Nephron (organoid): ENCODE data around the gene BHLHE23.

Experiments used
- H3K27ac Mint-ChIP-seq, 3 experiments: 2 replicates each; pipeline ENCODE4 v1.8.0; 2020; ENCODE audit warnings: mixed read lengths in 3 of 3, mild to moderate bottlenecking in 2 of 3, moderate library complexity in 1 of 3
- H3K27me3 Mint-ChIP-seq: 2 replicates; pipeline ENCODE4 v1.8.0; 2021; ENCODE audit warnings: low read depth, mild to moderate bottlenecking, moderate library complexity, mixed read lengths
- H3K36me3 Mint-ChIP-seq: 2 replicates; pipeline ENCODE4 v1.8.0; 2020; ENCODE audit warnings: low read depth, mixed read lengths
- H3K4me1 Mint-ChIP-seq: 2 replicates; pipeline ENCODE4 v1.8.0; 2020; ENCODE audit warnings: mixed read lengths
- H3K4me3 Mint-ChIP-seq, 3 experiments: 2 replicates each; pipeline ENCODE4 v1.8.0; 2020; ENCODE audit warnings: mild to moderate bottlenecking in 3 of 3, mixed read lengths in 3 of 3, moderate library complexity in 2 of 3
- H3K9me3 Mint-ChIP-seq: 2 replicates; pipeline ENCODE4 v1.8.0; 2020; ENCODE audit warnings: mixed read lengths
- TF ChIP-seq, protein P1 (sequence below), 3 experiments: fragments of 200-600 bp; sonication (generic); IDR thresholded peaks; one replicate each; pipeline ENCODE4 v1.5.0; 2021; ENCODE audit warnings: antibody characterized with exemption in 3 of 3; ENCODE audit not compliant: unreplicated experiment in 3 of 3

The BHLHE23 gene

DNA sequence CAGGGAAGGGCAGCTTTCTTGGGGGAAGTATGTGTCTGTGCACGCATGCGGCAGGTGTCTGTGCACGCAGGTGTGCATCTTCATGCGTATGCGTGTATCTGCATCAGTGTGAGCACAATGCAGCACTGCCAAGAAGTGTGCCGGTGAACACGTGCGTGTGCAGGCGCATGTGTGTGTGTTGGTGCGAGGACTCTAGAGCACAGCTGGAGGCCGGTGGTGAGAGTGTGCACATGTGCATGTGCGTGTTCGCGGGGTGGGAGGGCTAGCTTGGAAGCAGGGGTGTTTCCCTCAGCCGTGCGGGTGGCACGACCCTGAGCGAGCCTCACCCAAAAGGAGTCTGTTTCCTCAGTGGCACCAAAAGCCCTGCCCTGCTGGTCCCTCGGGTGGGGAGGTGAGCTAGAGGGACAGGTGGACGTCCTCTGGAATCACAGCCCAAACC, 46.7 kb downstream of the BHLHE23 start:
- no peaks in the 10 kb centered on the region for H3K9me3 Mint-ChIP-seq
- no peak overlapping the region for H3K4me3 Mint-ChIP-seq
- TF ChIP-seq, protein P1, sequence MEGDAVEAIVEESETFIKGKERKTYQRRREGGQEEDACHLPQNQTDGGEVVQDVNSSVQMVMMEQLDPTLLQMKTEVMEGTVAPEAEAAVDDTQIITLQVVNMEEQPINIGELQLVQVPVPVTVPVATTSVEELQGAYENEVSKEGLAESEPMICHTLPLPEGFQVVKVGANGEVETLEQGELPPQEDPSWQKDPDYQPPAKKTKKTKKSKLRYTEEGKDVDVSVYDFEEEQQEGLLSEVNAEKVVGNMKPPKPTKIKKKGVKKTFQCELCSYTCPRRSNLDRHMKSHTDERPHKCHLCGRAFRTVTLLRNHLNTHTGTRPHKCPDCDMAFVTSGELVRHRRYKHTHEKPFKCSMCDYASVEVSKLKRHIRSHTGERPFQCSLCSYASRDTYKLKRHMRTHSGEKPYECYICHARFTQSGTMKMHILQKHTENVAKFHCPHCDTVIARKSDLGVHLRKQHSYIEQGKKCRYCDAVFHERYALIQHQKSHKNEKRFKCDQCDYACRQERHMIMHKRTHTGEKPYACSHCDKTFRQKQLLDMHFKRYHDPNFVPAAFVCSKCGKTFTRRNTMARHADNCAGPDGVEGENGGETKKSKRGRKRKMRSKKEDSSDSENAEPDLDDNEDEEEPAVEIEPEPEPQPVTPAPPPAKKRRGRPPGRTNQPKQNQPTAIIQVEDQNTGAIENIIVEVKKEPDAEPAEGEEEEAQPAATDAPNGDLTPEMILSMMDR (IDR thresholded peaks at IDR 0.05; ENCODE audit: unreplicated experiment in 3 of 3): no peak
- no peaks in the 10 kb centered on the region for H3K36me3 Mint-ChIP-seq
- H3K4me1 Mint-ChIP-seq: no peaks in the 10 kb centered on the region
- H3K27me3 Mint-ChIP-seq: peaks cover 7% of the 10 kb centered on the region
- no peak overlapping the region for H3K27ac Mint-ChIP-seq

DNA sequence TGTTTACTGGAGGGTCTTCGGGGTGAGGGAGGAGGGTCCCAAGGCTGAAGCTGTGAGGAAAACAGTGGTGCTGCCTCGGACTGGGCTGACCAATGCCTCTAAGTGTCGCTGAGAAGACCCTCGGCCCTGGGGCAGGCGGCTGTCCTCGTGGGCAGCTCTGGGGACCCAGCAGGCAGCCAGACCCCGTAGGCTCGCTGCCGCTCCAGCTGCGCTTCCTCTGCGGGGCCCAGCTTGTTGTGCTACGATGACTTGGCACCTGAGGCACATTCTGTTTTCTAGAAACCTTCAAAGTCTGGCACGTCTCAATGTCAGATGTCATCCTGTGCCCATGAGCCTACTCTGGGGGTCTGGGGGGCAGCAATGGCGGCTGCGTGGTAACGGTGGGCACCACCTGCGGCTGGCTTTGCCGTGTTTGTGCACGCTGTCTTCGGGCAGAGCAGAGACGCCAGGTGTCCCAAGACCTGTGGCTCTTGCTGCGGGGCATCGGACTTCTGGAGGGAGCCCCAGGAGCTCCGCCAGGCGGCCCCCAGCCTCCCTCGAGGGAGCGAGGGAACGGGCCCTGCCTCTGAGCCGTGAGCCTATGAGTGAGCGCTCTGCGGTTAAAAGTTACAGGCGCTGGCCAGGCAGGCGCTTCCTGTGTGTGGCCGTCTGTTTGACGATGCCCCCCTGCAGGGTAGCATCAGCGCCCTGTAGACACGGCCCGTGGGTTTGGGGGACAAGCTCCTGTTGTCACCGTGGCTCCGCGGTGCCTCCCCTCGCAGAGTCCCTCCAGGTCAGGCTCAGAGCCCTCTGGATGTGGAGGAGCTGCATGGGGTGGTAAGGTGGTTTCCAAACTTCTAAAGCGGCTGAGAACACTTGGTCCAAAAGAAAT, 47.4 kb downstream of the BHLHE23 start:
- no peak overlapping the region for H3K27ac Mint-ChIP-seq
- no peaks in the 10 kb centered on the region for H3K36me3 Mint-ChIP-seq
- H3K4me3 Mint-ChIP-seq: no peak overlapping the region
- H3K27me3 Mint-ChIP-seq: peaks cover 7% of the 10 kb centered on the region
- TF ChIP-seq, protein P1 (IDR thresholded peaks at IDR 0.05; ENCODE audit: unreplicated experiment in 3 of 3): no peak
- peaks cover 2% of the 10 kb centered on the region for H3K4me1 Mint-ChIP-seq
- H3K9me3 Mint-ChIP-seq: no peaks in the 10 kb centered on the region

DNA sequence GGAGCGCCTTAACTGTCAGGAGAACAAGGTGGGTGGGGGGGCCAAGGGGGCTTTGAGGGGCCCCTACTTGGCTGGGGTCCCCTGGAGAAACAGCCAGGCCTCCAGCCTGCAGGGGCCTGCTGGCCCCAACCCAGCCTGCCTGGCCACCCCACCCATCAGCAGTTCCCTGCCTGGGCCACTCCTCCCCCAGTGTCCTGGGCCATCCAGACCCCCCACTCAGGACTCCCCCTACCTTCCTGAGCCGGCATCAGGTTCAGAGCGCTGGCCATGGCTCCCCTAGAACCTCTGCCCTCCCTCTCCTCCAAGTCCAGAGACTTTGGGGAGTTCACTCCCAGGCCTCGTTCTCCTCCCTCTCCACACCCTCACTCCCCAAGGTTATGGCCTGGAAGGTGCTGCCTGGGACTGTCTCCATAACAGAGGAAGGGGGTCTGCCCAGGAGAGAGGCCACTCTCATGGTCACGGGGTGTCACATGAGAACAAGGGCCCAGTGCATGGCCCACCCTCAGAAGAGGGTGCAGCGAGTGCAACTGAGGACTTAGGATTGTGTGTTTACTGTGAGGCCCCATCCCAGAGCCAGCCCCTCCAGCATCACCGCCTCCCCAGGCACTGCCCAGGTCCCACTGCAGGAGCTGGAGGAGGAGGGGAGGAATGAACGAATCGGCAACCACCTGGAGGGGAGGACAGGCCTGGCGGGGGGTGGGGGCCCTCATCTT, 48.2 kb downstream of the BHLHE23 start:
- H3K27ac Mint-ChIP-seq: no peak overlapping the region
- H3K27me3 Mint-ChIP-seq: peaks cover 7% of the 10 kb centered on the region
- H3K4me1 Mint-ChIP-seq: peaks cover 9% of the 10 kb centered on the region
- no peaks in the 10 kb centered on the region for H3K9me3 Mint-ChIP-seq
- H3K36me3 Mint-ChIP-seq: no peaks in the 10 kb centered on the region
- H3K4me3 Mint-ChIP-seq: no peak overlapping the region
- TF ChIP-seq, protein P1 (IDR thresholded peaks at IDR 0.05; ENCODE audit: unreplicated experiment in 3 of 3): no peak

DNA sequence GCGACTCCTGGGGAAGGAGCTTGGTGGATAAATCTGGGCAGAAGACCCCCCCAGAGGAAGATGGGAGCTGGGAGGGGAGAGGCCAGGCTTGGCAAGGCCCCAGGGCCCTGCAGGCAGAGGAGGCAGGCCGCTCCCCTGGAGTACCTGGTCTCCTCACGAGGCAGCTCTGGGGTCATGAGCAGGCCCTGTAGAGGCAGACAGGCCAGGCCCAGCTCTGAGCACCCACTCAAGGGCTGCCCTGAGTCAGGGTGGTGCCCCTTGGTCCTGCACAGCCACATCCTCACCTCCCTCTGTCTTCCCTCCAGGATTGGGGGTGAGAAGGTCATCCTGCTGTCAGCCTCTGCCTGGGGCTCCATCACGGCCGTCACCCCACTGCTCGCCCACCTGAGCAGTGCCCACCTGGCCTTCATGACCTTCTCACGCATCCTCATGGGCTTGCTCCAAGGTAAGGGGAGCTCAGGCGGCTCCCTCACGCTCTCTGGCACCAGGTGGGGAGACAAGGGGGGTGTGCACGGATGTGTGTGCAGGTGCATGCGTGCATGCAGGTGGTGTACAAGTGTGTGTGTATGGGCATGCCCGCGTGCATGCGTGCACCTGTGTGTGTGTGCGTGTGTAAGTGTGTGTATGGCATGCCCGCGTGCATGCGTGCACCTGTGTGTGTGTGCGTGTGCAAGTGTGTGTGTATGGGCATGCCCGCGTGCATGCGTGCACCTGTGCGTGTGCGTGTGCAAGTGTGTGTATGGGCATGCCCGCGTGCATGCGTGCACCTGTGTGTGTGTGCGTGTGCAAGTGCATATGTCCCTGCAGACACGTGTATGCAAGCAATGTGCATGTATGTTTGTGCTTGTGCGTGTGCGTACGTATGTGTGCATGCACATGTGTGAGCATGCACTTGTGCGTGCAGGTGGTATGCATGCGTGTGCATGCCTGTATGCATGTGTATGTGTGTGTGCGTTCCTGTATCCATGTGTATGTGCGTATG, 49.3 kb downstream of the BHLHE23 start:
- Mint-ChIP-seq H3K4me1 (peaks cover 9% of the 10 kb centered on the region), H3K36me3 (no peaks in the 10 kb centered on the region), H3K27ac (no peak overlapping the region), H3K27me3 (peaks cover 7% of the 10 kb centered on the region), H3K4me3 (no peak overlapping the region), H3K9me3 (no peaks in the 10 kb centered on the region)
- TF ChIP-seq, protein P1 (IDR thresholded peaks at IDR 0.05; ENCODE audit: unreplicated experiment in 3 of 3): no peak

DNA sequence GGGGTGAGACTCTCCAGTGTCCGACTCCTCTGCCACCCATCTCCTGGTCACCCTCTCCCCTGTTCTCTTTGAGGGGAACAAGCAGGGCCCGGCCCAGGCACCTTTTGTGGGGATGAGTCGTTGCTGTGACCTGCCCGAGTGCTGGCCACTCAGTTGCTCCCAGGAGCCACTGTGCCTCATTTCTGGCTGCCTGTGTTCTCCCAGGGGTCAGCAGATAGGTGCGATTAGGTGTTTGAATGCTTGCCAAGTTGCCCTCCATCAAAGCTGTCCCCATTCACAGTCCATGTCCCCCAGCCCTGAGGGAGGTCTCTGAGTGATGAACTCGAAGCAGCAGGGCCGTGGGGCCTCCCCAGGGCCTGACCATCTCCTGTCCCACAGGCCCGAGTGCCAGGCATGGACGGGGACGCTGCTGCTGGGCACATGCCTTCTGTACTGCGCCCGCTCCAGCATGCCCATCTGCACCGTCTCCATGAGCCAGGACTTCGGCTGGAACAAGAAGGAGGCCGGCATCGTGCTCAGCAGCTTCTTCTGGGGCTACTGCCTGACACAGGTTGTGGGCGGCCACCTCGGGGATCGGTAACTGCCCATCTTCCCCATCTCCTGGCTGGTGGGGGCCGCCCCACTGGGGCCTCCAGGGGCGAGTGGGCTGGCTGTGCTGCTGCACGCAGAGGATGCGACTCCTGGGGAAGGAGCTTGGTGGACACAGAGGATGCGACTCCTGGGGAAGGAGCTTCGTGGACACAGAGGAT, 50.2 kb downstream of the BHLHE23 start:
- TF ChIP-seq, protein P1 (IDR thresholded peaks at IDR 0.05; ENCODE audit: unreplicated experiment in 3 of 3): no peak
- Mint-ChIP-seq H3K36me3 (no peaks in the 10 kb centered on the region), H3K9me3 (no peaks in the 10 kb centered on the region)

More for the DNA sequence above, 50.2 kb downstream of the BHLHE23 start:
- Mint-ChIP-seq H3K27me3 (peaks cover 7% of the 10 kb centered on the region), H3K4me1 (peaks cover 9% of the 10 kb centered on the region), H3K27ac (no peak overlapping the region), H3K4me3 (no peak overlapping the region)
